HepG2 (cell line): Measurements from ENCODE around the gene FSCN2. TPM values are rescaled to one million over a fixed set of nuclear protein-coding genes. Genes with fewer than 3 reads are reported as not detected.

Experiments used
- CHCHD3 ChIP-seq: sonication (generic); formaldehyde crosslinking; IDR thresholded peaks from 2 replicates; pipeline ENCODE4 v1.8.0; 2022; ENCODE audit warnings: mild to moderate bottlenecking, missing genetic modification reagents, moderate library complexity
- GPBP1L1 ChIP-seq: sonication (generic); formaldehyde crosslinking; IDR thresholded peaks from 2 replicates; pipeline ENCODE4 v1.5.0; 2020; ENCODE audit warnings: mild to moderate bottlenecking, missing genetic modification reagents
- HIVEP1 ChIP-seq: sonication (generic); formaldehyde crosslinking; IDR thresholded peaks from 2 replicates; pipeline ENCODE4 v1.4.0; 2020; ENCODE audit warnings: mild to moderate bottlenecking, missing genetic modification reagents
- HMG20B ChIP-seq: conservative IDR thresholded peaks from 2 replicates; pipeline ENCODE4 v1.6.1; 2016; ENCODE audit warnings: missing genetic modification reagents, missing compliant biosample characterization
- HMGXB4 ChIP-seq, 2 experiments: sonication (generic) in 1 of 2; formaldehyde crosslinking in 1 of 2; IDR thresholded peaks; 2 replicates each; pipeline versions ENCODE4 v1.4.0 to v1.6.1; 2018 to 2020; ENCODE audit warnings: missing genetic modification reagents in 2 of 2, borderline replicate concordance in 1 of 2, low read depth in 1 of 2, mild to moderate bottlenecking in 1 of 2, missing biosample characterization in 1 of 2
- NFIB ChIP-seq: sonication (generic); formaldehyde crosslinking; IDR thresholded peaks from 2 replicates; pipeline ENCODE4 v1.9.0; 2021; ENCODE audit warnings: missing genetic modification reagents, mild to moderate bottlenecking, borderline replicate concordance
- PATZ1 ChIP-seq: sonication (generic); formaldehyde crosslinking; IDR thresholded peaks from 2 replicates; pipeline ENCODE4 v1.4.0; 2020; ENCODE audit warnings: missing genetic modification reagents
- PHF8 ChIP-seq: sonication (generic); formaldehyde crosslinking; IDR thresholded peaks from 2 replicates; pipeline ENCODE4 v1.5.0; 2020; ENCODE audit warnings: missing genetic modification reagents
- RELA ChIP-seq: sonication (generic); formaldehyde crosslinking; IDR thresholded peaks from 2 replicates; pipeline ENCODE4 v1.4.0; 2020; ENCODE audit warnings: missing genetic modification reagents
- SETDB1 ChIP-seq: sonication (generic); formaldehyde crosslinking; IDR thresholded peaks from 2 replicates; pipeline ENCODE4 v1.5.1; 2020; ENCODE audit warnings: missing genetic modification reagents, mild to moderate bottlenecking, borderline replicate concordance
- ZBED4 ChIP-seq: sonication (generic); formaldehyde crosslinking; IDR thresholded peaks from 2 replicates; pipeline ENCODE4 v1.4.0; 2020; ENCODE audit warnings: missing genetic modification reagents, borderline replicate concordance
- ZFP36L1 ChIP-seq: sonication (generic); formaldehyde crosslinking; IDR thresholded peaks from 2 replicates; pipeline ENCODE4 v1.8.0; 2022; ENCODE audit warnings: mild to moderate bottlenecking, missing genetic modification reagents, moderate library complexity
- ZNF12 ChIP-seq: sonication (generic); formaldehyde crosslinking; IDR thresholded peaks from 2 replicates; pipeline ENCODE4 v1.5.0; 2020; ENCODE audit warnings: missing genetic modification reagents
- ZNF276 ChIP-seq: sonication (generic); formaldehyde crosslinking; IDR thresholded peaks from 2 replicates; pipeline ENCODE4 v1.4.0; 2020; ENCODE audit warnings: mild to moderate bottlenecking, low read depth, missing genetic modification reagents
- ZSCAN20 ChIP-seq: sonication (generic); formaldehyde crosslinking; IDR thresholded peaks from 2 replicates; pipeline ENCODE4 v1.4.0; 2020; ENCODE audit warnings: missing genetic modification reagents, mild to moderate bottlenecking, borderline replicate concordance
- ZSCAN31 ChIP-seq: sonication (generic); formaldehyde crosslinking; IDR thresholded peaks from 2 replicates; pipeline ENCODE4 v1.5.0; 2020; ENCODE audit warnings: low read depth, mild to moderate bottlenecking, missing genetic modification reagents
- polyA plus RNA-seq, 8 experiments: library from polyadenylated mRNA; depleted of rRNA in 3 of 8; stranded (reverse) in 7 of 8; unstranded in 1 of 8; fragments of >200 nt; fragmentation: Illumina TruSeq in 4 of 8; extraction: Trizol in 4 of 8; gene quantifications; 2 replicates each; pipeline versions ENCODE4 v1.2.1 to v1.2.3, GENCODE V29; 2011 to 2016; ENCODE audit warnings: low read depth in 4 of 8, missing spikeins in 1 of 8, mixed read lengths in 1 of 8; ENCODE audit not compliant: insufficient read depth in 1 of 8
- total RNA-seq, 5 experiments: library from RNA; depleted of rRNA; stranded (reverse); fragments of >200 nt; fragmentation: Illumina TruSeq; extraction: Trizol; gene quantifications; 2 replicates each; pipeline ENCODE4 v1.2.3, GENCODE V29; 2016; ENCODE audit warnings: low read depth in 1 of 5

The FSCN2 gene
- total and polyA plus RNA-seq, 2 of the 13 experiments (the other 11 are each of a cell fraction or from before 2014, with no cell fraction given): 0.09 TPM; not detected in 1

GRCh38 chr17:81513753-81514488 is 14.3 kb upstream of the FSCN2 start (continued):
- TF ChIP-seq HMGXB4 (CRISPR knock-in tag; IDR thresholded peaks at IDR 0.05; ENCODE audit: borderline replicate concordance in 1 of 2, low read depth in 1 of 2) (no peak; a peak in 1 of 4 replicates), RELA (CRISPR knock-in tag) (no peak), ZNF12 (CRISPR knock-in tag) (0 out of 2 replicates have a peak, but pooled peaks have one; percentile 6), SETDB1 (CRISPR knock-in tag) (no peak), CHCHD3 (CRISPR knock-in tag) (0 out of 2 replicates have a peak, but pooled peaks have one; percentile 80), ZFP36L1 (CRISPR knock-in tag) (no peak; the same call in 1 of the 2 replicates), HIVEP1 (CRISPR knock-in tag) (peak; percentile 32; the same call in 1 of the 2 replicates), HMG20B (CRISPR knock-in tag) (no peak), ZSCAN31 (no peak; the same call in 1 of the 2 replicates), PHF8 (CRISPR knock-in tag) (peak; percentile 57), NFIB (no peak), ZBED4 (CRISPR knock-in tag) (peak; percentile 50; the same call in 1 of the 2 replicates), GPBP1L1 (CRISPR knock-in tag) (no peak), ZSCAN20 (no peak), ZNF276 (CRISPR knock-in tag) (peak; percentile 22; the same call in 1 of the 2 replicates), PATZ1 (CRISPR knock-in tag) (peak; percentile 48)
